ENCODE data around the gene MRPL21.

The MRPL21 gene

GRCh38 chr11:68948935-68949334 lies 45.3 kb upstream of the MRPL21 start:
- H3K9me3 ChIP-seq (ENCODE audit: control insufficient read depth, insufficient read depth, low read length): no peaks in the 10 kb centered on the region
- H3K27ac ChIP-seq (ENCODE audit: low read depth, low read length): no peak overlapping the region
- no peaks in the 10 kb centered on the region for H3K4me1 ChIP-seq (ENCODE audit: control insufficient read depth, low read length)
- H3K4me3 ChIP-seq (ENCODE audit: low read length): no peak overlapping the region
- H3K27me3 ChIP-seq (ENCODE audit: control insufficient read depth, low read length): no peaks in the 10 kb centered on the region
- H3K9me2 ChIP-seq (replicated peaks; ENCODE audit: control insufficient read depth, low read length): no peaks in the 10 kb centered on the region
- no peak overlapping the region for H3K4me2 ChIP-seq (ENCODE audit: low read length)
- no peaks in the 10 kb centered on the region for H3K36me3 ChIP-seq (ENCODE audit: control insufficient read depth, low read length)
- TF ChIP-seq, protein P1, sequence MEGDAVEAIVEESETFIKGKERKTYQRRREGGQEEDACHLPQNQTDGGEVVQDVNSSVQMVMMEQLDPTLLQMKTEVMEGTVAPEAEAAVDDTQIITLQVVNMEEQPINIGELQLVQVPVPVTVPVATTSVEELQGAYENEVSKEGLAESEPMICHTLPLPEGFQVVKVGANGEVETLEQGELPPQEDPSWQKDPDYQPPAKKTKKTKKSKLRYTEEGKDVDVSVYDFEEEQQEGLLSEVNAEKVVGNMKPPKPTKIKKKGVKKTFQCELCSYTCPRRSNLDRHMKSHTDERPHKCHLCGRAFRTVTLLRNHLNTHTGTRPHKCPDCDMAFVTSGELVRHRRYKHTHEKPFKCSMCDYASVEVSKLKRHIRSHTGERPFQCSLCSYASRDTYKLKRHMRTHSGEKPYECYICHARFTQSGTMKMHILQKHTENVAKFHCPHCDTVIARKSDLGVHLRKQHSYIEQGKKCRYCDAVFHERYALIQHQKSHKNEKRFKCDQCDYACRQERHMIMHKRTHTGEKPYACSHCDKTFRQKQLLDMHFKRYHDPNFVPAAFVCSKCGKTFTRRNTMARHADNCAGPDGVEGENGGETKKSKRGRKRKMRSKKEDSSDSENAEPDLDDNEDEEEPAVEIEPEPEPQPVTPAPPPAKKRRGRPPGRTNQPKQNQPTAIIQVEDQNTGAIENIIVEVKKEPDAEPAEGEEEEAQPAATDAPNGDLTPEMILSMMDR (IDR thresholded peaks at IDR 0.05; ENCODE audit: low read depth, low read length, poor library complexity, severe bottlenecking): no peak
- TF ChIP-seq EZH2phosphoT487 (IDR thresholded peaks at IDR 0.05; ENCODE audit: borderline replicate concordance, low read length): no peak
- no peaks in the 10 kb centered on the region for H4K20me1 ChIP-seq (ENCODE audit: control insufficient read depth, insufficient read depth, low read depth, low read length)
- H3K79me2 ChIP-seq (ENCODE audit: control insufficient read depth, low read length): no peaks in the 10 kb centered on the region
- no peaks in the 10 kb centered on the region for H3F3A ChIP-seq (ENCODE audit: control insufficient read depth, insufficient read depth)

GRCh38 chr11:68948496-68948895 lies 44.9 kb upstream of the MRPL21 start:
- Histone ChIP-seq H3K4me1 (ENCODE audit: control insufficient read depth, low read length) (no peaks in the 10 kb centered on the region), H3K9me2 (replicated peaks; ENCODE audit: control insufficient read depth, low read length) (no peaks in the 10 kb centered on the region), H3F3A (ENCODE audit: control insufficient read depth, insufficient read depth) (no peaks in the 10 kb centered on the region), H4K20me1 (ENCODE audit: control insufficient read depth, insufficient read depth, low read depth, low read length) (no peaks in the 10 kb centered on the region), H3K36me3 (ENCODE audit: control insufficient read depth, low read length) (no peaks in the 10 kb centered on the region), H3K27me3 (ENCODE audit: control insufficient read depth, low read length) (no peaks in the 10 kb centered on the region), H3K4me3 (ENCODE audit: low read length) (no peak overlapping the region), H3K4me2 (ENCODE audit: low read length) (no peak overlapping the region), H3K9me3 (ENCODE audit: control insufficient read depth, insufficient read depth, low read length) (no peaks in the 10 kb centered on the region), H3K79me2 (ENCODE audit: control insufficient read depth, low read length) (no peaks in the 10 kb centered on the region), H3K27ac (ENCODE audit: low read depth, low read length) (no peak overlapping the region)
- TF ChIP-seq EZH2phosphoT487 (IDR thresholded peaks at IDR 0.05; ENCODE audit: borderline replicate concordance, low read length): no peak
- TF ChIP-seq, protein P1 (IDR thresholded peaks at IDR 0.05; ENCODE audit: low read depth, low read length, poor library complexity, severe bottlenecking): no peak

GRCh38 chr11:68947151-68947550 lies 43.5 kb upstream of the MRPL21 start:
- H3K27me3 ChIP-seq (ENCODE audit: control insufficient read depth, low read length): no peaks in the 10 kb centered on the region
- no peaks in the 10 kb centered on the region for H3F3A ChIP-seq (ENCODE audit: control insufficient read depth, insufficient read depth)
- no peaks in the 10 kb centered on the region for H3K9me2 ChIP-seq (replicated peaks; ENCODE audit: control insufficient read depth, low read length)
- no peaks in the 10 kb centered on the region for H3K36me3 ChIP-seq (ENCODE audit: control insufficient read depth, low read length)
- no peaks in the 10 kb centered on the region for H3K79me2 ChIP-seq (ENCODE audit: control insufficient read depth, low read length)
- no peak overlapping the region for H3K27ac ChIP-seq (ENCODE audit: low read depth, low read length)
- no peak for TF ChIP-seq EZH2phosphoT487 (IDR thresholded peaks at IDR 0.05; ENCODE audit: borderline replicate concordance, low read length)
- TF ChIP-seq, protein P1 (IDR thresholded peaks at IDR 0.05; ENCODE audit: low read depth, low read length, poor library complexity, severe bottlenecking): no peak
- H4K20me1 ChIP-seq (ENCODE audit: control insufficient read depth, insufficient read depth, low read depth, low read length): no peaks in the 10 kb centered on the region
- no peak overlapping the region for H3K4me2 ChIP-seq (ENCODE audit: low read length)
- H3K4me1 ChIP-seq (ENCODE audit: control insufficient read depth, low read length): no peaks in the 10 kb centered on the region
- no peaks in the 10 kb centered on the region for H3K9me3 ChIP-seq (ENCODE audit: control insufficient read depth, insufficient read depth, low read length)
- no peak overlapping the region for H3K4me3 ChIP-seq (ENCODE audit: low read length)

Measured in DOHH2 (cell line).